ENCODE measurements around the gene CELF6. TPM values are rescaled to one million over a fixed set of nuclear protein-coding genes. Genes with fewer than 3 reads are reported as not detected.

Gene CELF6
- polyA plus RNA-seq, 1 experiment, result 0.10 TPM

DNA sequence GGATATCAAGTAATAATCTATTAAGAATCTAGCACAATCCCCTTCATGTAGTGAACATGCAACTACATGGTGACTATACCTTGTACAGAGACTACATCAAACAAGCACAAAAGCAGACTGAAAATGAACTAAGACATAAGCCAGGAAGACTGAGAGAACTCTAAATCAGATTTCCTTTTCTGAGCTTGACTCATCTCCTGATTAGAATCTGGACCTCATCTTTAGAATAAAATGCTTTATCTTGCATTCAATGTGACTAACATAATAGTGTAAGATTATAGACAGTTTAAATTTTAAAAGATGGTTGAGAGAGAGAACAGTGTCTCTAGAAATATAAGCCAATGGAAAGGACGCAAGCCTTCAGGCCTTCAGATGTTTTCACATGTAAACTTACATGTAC, 71.4 kb downstream of the CELF6 start:
- no peaks in the 10 kb centered on the region for H3K27me3 ChIP-seq (ENCODE audit: control insufficient read depth, insufficient read depth, low read length)
- H3K4me3 ChIP-seq (ENCODE audit: low read depth, low read length), result no peak overlapping the region
- POLR2A ChIA-PET, result no interaction called here
- H3K9me3 ChIP-seq (ENCODE audit: control insufficient read depth, insufficient read depth, low read length), result no peaks in the 10 kb centered on the region
- no peak for DNase-seq (ENCODE audit: low read depth, low spot score)
- CTCF ChIA-PET, result no interaction called here
- no peak for TF ChIP-seq CTCF (IDR thresholded peaks at IDR 0.05; ENCODE audit: low read depth, low read length)
- H3K27ac ChIP-seq (ENCODE audit: low read depth, low read length), result no peak overlapping the region

DNA sequence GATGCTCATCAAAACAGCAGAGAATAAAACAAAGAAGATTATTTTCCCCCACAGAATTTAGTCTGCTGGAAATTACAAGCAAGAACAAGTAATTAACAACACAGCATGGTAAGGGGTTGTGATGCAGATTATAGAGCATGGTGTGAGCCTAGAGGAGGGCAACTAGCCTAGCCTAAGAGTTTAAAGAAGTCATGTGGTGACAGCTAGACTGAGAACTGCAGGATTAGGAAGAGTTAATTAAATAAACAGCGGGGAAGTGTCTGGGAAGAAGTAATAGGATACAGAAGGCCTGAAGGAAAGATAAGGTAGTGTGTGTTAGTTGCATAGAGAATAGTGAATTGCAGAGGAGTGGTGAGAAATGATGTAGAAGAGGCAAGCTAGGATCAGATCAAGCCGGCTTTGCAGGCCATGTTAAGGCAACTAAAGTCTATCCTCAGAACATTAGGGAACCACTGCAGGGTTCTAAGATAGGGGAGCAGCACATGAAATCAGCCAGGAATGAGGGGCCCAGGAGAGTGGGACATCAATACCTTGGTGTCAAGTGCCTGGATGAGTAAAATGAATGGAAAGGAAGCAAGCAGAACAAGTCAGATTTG, 77.1 kb downstream of the CELF6 start:
- no peak overlapping the region for H3K4me3 ChIP-seq (ENCODE audit: low read depth, low read length)
- H3K27me3 ChIP-seq (ENCODE audit: control insufficient read depth, insufficient read depth, low read length), result no peaks in the 10 kb centered on the region
- DNase-seq (ENCODE audit: low read depth, low spot score), result no peak
- ChIA-PET POLR2A (interaction anchor here (1.5 kb wide), 1 partner anchor 10 kb away, joined by 3 read pairs; no protein-coding TSS in a partner anchor), CTCF (no interaction called here)
- TF ChIP-seq CTCF (IDR thresholded peaks at IDR 0.05; ENCODE audit: low read depth, low read length), result no peak
- H3K27ac ChIP-seq (ENCODE audit: low read depth, low read length), result no peak overlapping the region
- no peaks in the 10 kb centered on the region for H3K9me3 ChIP-seq (ENCODE audit: control insufficient read depth, insufficient read depth, low read length)

DNA sequence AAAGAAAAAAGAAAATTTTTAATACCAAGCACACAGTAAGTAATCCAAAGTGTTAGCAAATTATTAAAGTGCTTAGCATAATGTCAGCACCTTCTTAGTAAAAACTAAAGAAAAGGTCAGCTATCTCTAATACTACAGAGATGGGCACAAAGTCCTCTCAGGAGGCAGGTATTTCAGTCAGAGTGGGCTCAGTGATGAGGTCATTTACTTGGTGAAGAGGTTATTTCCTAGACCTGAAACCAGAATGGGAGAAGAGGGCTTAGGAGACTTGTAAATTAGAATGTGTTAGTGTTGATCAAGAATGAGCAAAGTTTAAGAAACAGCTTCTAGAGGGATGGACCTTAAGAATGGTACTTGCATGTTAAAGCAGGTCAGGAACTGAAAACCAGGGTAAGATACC, 80.3 kb downstream of the CELF6 start:
- H3K4me3 ChIP-seq (ENCODE audit: low read depth, low read length), result no peak overlapping the region
- H3K27me3 ChIP-seq (ENCODE audit: control insufficient read depth, insufficient read depth, low read length), result no peaks in the 10 kb centered on the region
- no peak overlapping the region for H3K27ac ChIP-seq (ENCODE audit: low read depth, low read length)
- DNase-seq (ENCODE audit: low read depth, low spot score), result no peak
- ChIA-PET POLR2A (interaction anchor here (0.7 to 1.8 kb wide), 3 partner anchors 9 to 598 kb away, joined by 3 to 10 read pairs (median 10); partner anchors contain the start of gene PKM), CTCF (interaction anchor here (0.6 to 1.4 kb wide), 3 partner anchors 39 to 74 kb away, joined by 3 read pairs; no protein-coding TSS in a partner anchor)
- H3K9me3 ChIP-seq (ENCODE audit: control insufficient read depth, insufficient read depth, low read length), result no peaks in the 10 kb centered on the region
- TF ChIP-seq CTCF (IDR thresholded peaks at IDR 0.05; ENCODE audit: low read depth, low read length), result no peak

DNA sequence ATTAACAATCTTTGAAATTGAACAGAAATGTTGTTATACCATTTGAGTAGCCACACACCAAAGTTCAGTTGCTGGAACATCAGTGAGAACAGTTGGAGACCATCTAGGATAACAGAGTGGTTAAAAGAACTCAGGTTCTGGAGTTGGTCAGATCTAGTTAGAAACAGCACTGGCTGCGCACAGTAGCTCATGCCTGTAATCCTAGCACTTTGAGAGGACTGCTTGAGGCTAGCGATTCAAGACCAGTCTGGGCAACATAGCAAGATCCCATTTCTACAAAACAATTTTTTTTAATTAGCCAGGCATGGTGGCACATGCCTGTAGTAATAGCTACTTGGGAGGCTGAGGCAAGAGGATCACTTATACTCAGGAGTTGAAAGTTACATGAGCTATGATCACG, 81.4 kb downstream of the CELF6 start:
- no peak for TF ChIP-seq CTCF (IDR thresholded peaks at IDR 0.05; ENCODE audit: low read depth, low read length)
- Histone ChIP-seq H3K9me3 (ENCODE audit: control insufficient read depth, insufficient read depth, low read length) (no peaks in the 10 kb centered on the region), H3K27me3 (ENCODE audit: control insufficient read depth, insufficient read depth, low read length) (no peaks in the 10 kb centered on the region), H3K4me3 (ENCODE audit: low read depth, low read length) (no peak overlapping the region), H3K27ac (ENCODE audit: low read depth, low read length) (no peak overlapping the region)
- POLR2A ChIA-PET, result interaction anchor here (1.8 kb wide), 1 partner anchor 8 kb away, joined by 10 read pairs; the partner anchor contains the start of gene PKM
- no peak for DNase-seq (ENCODE audit: low read depth, low spot score)
- CTCF ChIA-PET, result interaction anchor here (1.4 kb wide), 1 partner anchor 38 kb away, joined by 3 read pairs; no protein-coding TSS in a partner anchor

GRCh38 chr15:72237853-72238224, 82.1 kb downstream of the CELF6 start:
- CTCF ChIA-PET, result interaction anchor here (1.0 to 2.3 kb wide), 3 partner anchors 11 to 39 kb away, joined by 3 to 9 read pairs (median 4); no protein-coding TSS in a partner anchor
- Histone ChIP-seq H3K27me3 (ENCODE audit: control insufficient read depth, insufficient read depth, low read length) (no peaks in the 10 kb centered on the region), H3K9me3 (ENCODE audit: control insufficient read depth, insufficient read depth, low read length) (no peaks in the 10 kb centered on the region), H3K27ac (ENCODE audit: low read depth, low read length) (peak overlapping the region; percentile 86), H3K4me3 (ENCODE audit: low read depth, low read length) (no peak overlapping the region)
- POLR2A ChIA-PET, result interaction anchor here (1.1 kb wide), 1 partner anchor 10 kb away, joined by 13 read pairs; no protein-coding TSS in a partner anchor
- no peak for TF ChIP-seq CTCF (IDR thresholded peaks at IDR 0.05; ENCODE audit: low read depth, low read length)
- DNase-seq (ENCODE audit: low read depth, low spot score), result no peak
